ENCODE measurements around the gene SH3RF3. TPM values are rescaled to one million over a fixed set of nuclear protein-coding genes. Genes with fewer than 3 reads are reported as not detected.

Gene SH3RF3
- total RNA-seq, 2 experiments from 2014 or later = 0.25 to 0.44 TPM

DNA sequence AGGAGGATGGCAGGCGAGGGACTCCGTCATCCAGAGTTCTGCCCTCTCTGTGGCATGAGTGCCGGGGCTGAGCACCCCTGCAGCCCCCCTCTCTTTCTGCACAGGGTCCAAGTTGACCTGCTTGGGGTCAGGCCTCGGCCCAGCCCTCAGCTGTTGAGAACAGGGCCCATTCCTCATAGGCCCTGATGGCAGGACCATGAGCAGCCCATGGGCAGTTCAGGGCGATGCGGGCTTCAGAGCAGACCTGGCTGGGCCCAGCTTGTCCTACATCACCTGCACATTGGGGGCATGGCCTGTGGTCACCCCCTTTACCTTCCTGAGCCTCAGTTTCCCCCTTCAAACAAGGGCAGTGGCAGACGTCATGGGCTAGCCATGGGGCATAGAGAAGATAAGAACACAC, 246.7 kb downstream of the SH3RF3 start:
- CTCF ChIA-PET = no interaction called here

DNA sequence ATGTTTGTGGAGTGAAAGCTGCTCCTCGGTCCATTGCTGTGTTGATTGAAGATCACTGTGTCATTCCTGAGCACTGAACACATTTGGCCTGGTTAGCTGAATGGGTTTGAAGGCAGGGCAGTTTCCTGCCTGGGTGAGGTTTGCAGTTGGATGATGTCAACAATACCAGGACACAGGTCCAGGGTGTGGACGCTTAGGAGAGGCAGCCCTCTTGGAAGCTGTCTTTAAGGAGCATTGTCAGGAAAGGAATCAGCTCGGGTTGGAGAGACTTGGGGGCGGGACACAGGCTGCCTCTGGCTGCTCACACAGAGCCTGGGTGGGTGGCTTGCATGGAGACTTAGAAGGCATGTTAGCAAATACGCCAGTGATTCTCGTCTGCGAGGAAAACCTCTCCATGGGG, 247.1 kb downstream of the SH3RF3 start:
- ChIA-PET CTCF (no interaction called here), POLR2A (no interaction called here)

More for the DNA sequence above, 246.7 kb downstream of the SH3RF3 start:
- POLR2A ChIA-PET = no interaction called here

DNA sequence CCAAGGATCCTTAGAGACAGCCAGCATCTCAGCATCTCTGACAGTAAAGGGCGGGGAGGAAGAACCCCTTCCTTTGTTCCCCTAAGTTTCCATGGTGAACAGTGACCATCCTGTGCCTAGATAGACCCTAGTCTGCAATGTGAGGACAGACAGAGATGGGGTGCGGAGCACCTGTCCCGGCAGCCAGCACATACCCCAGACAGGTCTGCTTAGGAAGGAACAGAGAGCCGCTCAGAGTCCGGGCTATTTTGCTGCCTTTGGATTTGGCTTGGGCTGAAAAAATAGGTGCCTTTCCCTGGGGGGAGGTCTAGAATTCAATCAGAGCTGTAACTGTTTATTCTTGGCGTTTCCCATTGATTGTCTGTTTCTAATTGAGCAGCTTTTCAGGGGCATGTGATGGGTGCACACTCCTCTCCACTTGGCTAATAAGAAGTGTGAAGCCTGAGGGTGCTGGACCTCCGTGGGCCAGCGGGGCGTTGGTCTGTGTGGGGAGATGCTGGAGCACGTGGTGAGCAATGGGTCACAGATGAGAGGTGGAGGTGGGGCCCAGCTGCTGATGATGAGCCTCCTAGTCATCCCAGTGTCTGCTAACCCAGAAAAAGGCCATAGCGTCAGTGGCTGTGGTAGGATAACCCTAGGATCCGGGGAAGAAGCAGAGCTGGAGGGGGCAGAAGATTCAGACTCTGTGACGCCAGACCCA, 247.9 kb downstream of the SH3RF3 start:
- POLR2A ChIA-PET = no interaction called here
- CTCF ChIA-PET = no interaction called here

GRCh38 chr2:109377976-109378375, 249.0 kb downstream of the SH3RF3 start:
- CTCF ChIA-PET = no interaction called here
- POLR2A ChIA-PET = no interaction called here

- CTCF ChIA-PET = no interaction called here
Observed at GRCh38 chr2:109378682-109379081, 249.7 kb downstream of the SH3RF3 start.

GRCh38 chr2:109379507-109379906, 250.5 kb downstream of the SH3RF3 start:
- ChIA-PET CTCF (no interaction called here), POLR2A (no interaction called here)

More at GRCh38 chr2:109378682-109379081, 249.7 kb downstream of the SH3RF3 start:
- POLR2A ChIA-PET = no interaction called here

GRCh38 chr2:109380502-109381326, 251.7 kb downstream of the SH3RF3 start:
- ChIA-PET CTCF (no interaction called here), POLR2A (no interaction called here)

- CTCF ChIA-PET = no interaction called here
Observed at GRCh38 chr2:109381327-109381820, 252.4 kb downstream of the SH3RF3 start.

GRCh38 chr2:109382226-109382895, 253.4 kb downstream of the SH3RF3 start:
- CTCF ChIA-PET = no interaction called here
- POLR2A ChIA-PET = no interaction called here

More at GRCh38 chr2:109381327-109381820, 252.4 kb downstream of the SH3RF3 start:
- POLR2A ChIA-PET = no interaction called here

GRCh38 chr2:109382951-109383350, 253.9 kb downstream of the SH3RF3 start:
- ChIA-PET CTCF (no interaction called here), POLR2A (no interaction called here)

- POLR2A ChIA-PET = no interaction called here
- CTCF ChIA-PET = no interaction called here
Observed at GRCh38 chr2:109383505-109384307, 254.7 kb downstream of the SH3RF3 start.

DNA sequence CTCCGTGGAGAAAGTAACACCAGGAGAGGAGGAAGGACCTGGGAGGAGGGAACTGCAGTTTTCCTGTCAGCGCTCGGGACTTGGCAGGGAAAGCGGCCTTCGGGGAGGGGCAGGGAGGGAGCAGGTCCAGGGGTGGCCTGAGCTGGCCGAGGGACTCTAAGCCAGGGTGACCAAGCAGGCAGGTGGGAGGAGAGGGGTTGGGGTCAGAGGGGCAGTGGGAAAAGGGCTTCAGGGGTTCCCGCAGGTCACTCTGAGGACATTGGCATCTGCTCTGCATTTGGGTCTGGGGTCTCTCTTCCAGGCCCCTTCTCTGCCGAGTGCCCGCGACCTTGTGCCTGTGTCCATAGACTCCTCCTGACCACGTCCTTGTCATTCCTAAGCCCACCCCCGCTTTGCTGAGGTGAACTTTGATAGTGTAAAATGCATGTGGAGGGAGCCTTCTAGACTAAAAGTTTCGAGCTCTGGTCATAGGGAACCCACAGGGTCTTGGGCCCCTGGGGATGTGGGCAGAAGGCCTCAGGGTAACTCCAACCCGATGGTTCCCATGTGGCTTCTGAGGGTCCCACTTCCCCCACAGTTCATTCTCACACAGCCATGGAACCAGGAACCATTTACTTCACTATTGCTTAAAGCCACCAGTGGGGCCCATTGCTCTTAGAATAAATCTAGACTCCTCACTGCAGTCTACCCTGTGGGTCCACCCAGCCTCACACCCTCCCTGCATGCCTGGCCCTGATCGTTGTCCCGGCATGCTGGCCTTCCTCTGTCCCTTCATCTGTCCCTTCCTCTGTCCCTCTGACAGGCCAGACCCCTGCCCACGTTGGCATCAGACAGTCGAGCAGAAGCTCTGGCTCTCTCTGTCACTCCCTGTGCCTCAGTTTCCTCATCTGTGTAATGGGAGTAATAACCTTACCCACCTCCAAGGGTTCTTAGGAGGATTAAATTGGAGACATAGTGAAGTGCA, 255.6 kb downstream of the SH3RF3 start:
- ChIA-PET CTCF (no interaction called here), POLR2A (no interaction called here)

GRCh38 chr2:109385506-109385905, 256.5 kb downstream of the SH3RF3 start:
- ChIA-PET POLR2A (no interaction called here), CTCF (no interaction called here)

GRCh38 chr2:109386004-109386695, 257.1 kb downstream of the SH3RF3 start:
- ChIA-PET CTCF (no interaction called here), POLR2A (no interaction called here)

DNA sequence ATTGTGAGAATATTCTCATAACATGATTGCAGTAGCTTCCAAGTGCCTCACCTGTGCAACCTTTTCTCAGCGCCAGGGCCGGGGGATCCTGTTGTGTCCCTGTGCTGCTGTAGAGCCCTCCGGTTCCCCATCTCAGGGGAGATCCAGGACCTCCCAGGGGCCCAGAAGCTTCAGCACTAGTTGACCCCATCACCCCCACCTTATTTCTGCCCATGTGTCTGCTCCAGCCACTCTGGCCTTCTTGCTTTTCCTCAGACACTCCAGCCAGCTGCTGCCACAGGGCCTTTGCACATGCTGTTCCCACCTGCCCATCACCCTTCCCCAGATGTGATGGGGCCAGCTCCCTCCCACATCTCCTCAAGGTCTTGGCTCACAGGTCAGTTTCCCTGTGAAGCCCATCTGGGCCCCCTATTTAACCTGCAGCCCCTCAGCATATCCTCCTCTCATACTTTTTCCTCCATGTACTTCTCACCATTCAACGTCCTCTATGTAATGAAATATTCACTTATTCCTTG, 258.3 kb downstream of the SH3RF3 start:
- CTCF ChIA-PET = no interaction called here

GRCh38 chr2:109387778-109388469, 258.9 kb downstream of the SH3RF3 start:
- POLR2A ChIA-PET = no interaction called here
- CTCF ChIA-PET = no interaction called here

More for the DNA sequence above, 258.3 kb downstream of the SH3RF3 start:
- POLR2A ChIA-PET = no interaction called here

- CTCF ChIA-PET = no interaction called here
- POLR2A ChIA-PET = no interaction called here
Observed at GRCh38 chr2:109391243-109391642, 262.2 kb downstream of the SH3RF3 start.

DNA sequence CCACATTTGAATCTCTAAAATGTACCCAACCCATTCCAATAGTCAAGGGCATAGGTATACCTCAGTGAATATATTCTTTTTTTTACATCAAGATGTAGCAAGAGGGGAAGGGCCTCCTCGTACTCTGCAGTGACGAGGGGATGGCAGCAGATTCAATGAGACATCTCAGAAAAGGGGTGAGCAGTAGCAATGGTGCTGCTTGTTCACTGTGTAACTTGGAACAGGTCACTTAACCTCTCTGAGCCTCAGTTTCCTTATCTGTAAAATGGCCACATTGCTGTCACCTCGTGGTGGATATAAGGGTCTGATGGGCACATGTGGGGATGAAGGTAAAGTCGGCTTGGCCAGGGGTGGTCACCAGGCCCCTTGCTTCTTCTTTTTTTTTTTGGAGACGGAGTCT, 263.1 kb downstream of the SH3RF3 start:
- ChIA-PET CTCF (no interaction called here), POLR2A (no interaction called here)

All from activated CD8-positive, alpha-beta memory T cell treated with anti-CD3 and anti-CD28 coated beads for 36 hours (primary cell).